ENCODE measurements around the gene ATXN1.
A peak's percentile ranks its signal among the peaks of the same experiment; 100 is the strongest.

ATXN1 gene

DNA sequence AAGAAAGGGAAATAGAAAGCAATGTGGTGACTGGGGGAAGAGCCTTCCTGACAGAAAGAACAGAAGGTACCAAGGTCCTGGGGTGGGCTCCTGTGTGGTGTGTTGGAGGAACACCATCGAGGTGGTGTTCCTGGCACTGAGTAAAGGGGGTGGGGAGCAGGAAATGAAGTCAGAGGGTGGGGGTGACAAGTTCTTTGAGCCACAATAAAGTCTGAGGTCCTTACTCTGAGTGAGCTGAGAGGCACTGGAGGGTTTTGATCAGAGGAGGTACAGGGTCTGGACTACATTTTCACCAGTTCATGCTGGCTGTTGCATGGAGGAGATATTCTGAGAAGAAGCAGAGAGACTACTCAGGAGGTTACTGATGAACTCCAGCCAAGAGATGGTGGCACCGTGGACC is 324.7 kb downstream of the ATXN1 start:
- TF ChIP-seq BACH2 (CRISPR knock-in tag; IDR thresholded peaks at IDR 0.05; ENCODE audit: borderline replicate concordance), result no peak
- no peak for TF ChIP-seq ESRRG (CRISPR knock-in tag; IDR thresholded peaks at IDR 0.05)
- TF ChIP-seq ZNF70 (CRISPR knock-in tag; IDR thresholded peaks at IDR 0.05), result no peak
- TF ChIP-seq, protein P1, sequence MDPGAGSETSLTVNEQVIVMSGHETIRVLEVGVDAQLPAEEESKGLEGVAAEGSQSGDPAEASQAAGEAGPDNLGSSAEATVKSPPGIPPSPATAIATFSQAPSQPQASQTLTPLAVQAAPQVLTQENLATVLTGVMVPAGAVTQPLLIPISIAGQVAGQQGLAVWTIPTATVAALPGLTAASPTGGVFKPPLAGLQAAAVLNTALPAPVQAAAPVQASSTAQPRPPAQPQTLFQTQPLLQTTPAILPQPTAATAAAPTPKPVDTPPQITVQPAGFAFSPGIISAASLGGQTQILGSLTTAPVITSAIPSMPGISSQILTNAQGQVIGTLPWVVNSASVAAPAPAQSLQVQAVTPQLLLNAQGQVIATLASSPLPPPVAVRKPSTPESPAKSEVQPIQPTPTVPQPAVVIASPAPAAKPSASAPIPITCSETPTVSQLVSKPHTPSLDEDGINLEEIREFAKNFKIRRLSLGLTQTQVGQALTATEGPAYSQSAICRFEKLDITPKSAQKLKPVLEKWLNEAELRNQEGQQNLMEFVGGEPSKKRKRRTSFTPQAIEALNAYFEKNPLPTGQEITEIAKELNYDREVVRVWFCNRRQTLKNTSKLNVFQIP (CRISPR knock-in tag; IDR thresholded peaks at IDR 0.05; ENCODE audit: borderline replicate concordance, low read depth), result no peak
- no peak for TF ChIP-seq TCF4 (CRISPR knock-in tag; IDR thresholded peaks at IDR 0.05; ENCODE audit: borderline replicate concordance)
- TF ChIP-seq ZFP3 (CRISPR knock-in tag; IDR thresholded peaks at IDR 0.05), result no peak
- no peak for TF ChIP-seq ZNF565 (CRISPR knock-in tag; conservative IDR thresholded peaks at IDR 0.05; ENCODE audit: low read depth)
- TF ChIP-seq, protein P2, sequence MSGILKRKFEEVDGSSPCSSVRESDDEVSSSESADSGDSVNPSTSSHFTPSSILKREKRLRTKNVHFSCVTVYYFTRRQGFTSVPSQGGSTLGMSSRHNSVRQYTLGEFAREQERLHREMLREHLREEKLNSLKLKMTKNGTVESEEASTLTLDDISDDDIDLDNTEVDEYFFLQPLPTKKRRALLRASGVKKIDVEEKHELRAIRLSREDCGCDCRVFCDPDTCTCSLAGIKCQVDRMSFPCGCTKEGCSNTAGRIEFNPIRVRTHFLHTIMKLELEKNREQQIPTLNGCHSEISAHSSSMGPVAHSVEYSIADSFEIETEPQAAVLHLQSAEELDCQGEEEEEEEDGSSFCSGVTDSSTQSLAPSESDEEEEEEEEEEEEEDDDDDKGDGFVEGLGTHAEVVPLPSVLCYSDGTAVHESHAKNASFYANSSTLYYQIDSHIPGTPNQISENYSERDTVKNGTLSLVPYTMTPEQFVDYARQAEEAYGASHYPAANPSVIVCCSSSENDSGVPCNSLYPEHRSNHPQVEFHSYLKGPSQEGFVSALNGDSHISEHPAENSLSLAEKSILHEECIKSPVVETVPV (CRISPR knock-in tag; IDR thresholded peaks at IDR 0.05), result no peak
- no peak for ATAC-seq

DNA sequence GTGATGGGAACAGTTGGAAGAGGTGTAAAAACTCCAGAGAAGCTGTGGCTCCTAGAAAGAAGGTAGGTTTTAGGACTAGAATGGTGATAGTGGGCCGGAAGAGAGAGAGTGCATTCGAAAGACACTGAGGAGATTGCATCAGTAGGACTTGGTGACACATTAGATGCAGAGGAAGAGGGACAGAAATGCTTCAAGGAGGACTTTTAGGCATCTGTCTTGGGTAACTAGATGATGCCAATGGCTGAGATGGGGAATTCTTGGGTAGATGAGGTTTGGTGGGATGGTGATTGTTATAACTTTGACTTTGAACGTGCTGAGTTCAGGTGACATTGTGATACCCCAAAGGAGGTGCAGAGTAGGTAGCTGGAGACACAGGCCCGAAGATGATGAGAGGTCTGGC is 326.4 kb downstream of the ATXN1 start:
- ATAC-seq, result no peak
- TF ChIP-seq PPARA (CRISPR knock-in tag; IDR thresholded peaks at IDR 0.05; ENCODE audit: borderline replicate concordance), result no peak
- TF ChIP-seq ARNTL (CRISPR knock-in tag; IDR thresholded peaks at IDR 0.05; ENCODE audit: borderline replicate concordance, low read depth), result no peak
- TF ChIP-seq ZNF8 (CRISPR knock-in tag; IDR thresholded peaks at IDR 0.05), result no peak
- no peak for TF ChIP-seq RARB (CRISPR knock-in tag; IDR thresholded peaks at IDR 0.05)
- no peak for TF ChIP-seq ZFP3 (CRISPR knock-in tag; IDR thresholded peaks at IDR 0.05)
- no peak for TF ChIP-seq SNAI2 (CRISPR knock-in tag; IDR thresholded peaks at IDR 0.05)
- no peak for TF ChIP-seq OSR1 (CRISPR knock-in tag; IDR thresholded peaks at IDR 0.05)
- TF ChIP-seq TCF4 (CRISPR knock-in tag; IDR thresholded peaks at IDR 0.05; ENCODE audit: borderline replicate concordance), result no peak

DNA sequence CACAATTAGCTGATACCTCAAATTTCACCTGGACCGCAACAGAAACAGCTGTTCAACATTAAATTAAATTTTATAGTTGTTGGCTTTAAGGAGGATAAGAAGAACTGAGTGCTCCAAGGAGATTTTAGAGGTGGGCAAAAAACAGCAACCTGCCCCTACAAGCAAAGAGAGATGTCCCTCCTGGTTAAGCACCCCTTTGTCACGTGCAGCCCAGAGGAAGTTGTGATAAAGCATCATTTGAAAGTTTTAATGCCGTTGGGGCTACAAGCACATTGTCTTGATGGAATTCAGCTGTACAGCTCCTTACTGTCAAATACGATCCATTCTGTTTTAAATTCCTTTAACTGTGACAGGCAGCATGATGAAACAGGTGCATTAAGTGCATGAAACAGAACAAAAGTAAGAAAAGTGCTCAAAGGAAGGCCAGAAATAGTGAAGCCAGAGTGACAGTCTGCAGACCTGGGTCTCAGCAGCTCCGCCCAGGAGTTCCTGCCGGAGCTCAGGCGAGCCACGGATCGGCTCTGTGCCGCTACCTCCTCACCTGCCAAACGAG is 327.8 kb downstream of the ATXN1 start:
- TF ChIP-seq PPARA (CRISPR knock-in tag; IDR thresholded peaks at IDR 0.05; ENCODE audit: borderline replicate concordance) (no peak), ESRRG (CRISPR knock-in tag; IDR thresholded peaks at IDR 0.05) (no peak), GLIS3 (CRISPR knock-in tag; IDR thresholded peaks at IDR 0.05) (no peak), ZFP3 (CRISPR knock-in tag; IDR thresholded peaks at IDR 0.05) (no peak), TOX (CRISPR knock-in tag; IDR thresholded peaks at IDR 0.05; ENCODE audit: borderline replicate concordance) (no peak), OSR1 (CRISPR knock-in tag; IDR thresholded peaks at IDR 0.05) (no peak)

DNA sequence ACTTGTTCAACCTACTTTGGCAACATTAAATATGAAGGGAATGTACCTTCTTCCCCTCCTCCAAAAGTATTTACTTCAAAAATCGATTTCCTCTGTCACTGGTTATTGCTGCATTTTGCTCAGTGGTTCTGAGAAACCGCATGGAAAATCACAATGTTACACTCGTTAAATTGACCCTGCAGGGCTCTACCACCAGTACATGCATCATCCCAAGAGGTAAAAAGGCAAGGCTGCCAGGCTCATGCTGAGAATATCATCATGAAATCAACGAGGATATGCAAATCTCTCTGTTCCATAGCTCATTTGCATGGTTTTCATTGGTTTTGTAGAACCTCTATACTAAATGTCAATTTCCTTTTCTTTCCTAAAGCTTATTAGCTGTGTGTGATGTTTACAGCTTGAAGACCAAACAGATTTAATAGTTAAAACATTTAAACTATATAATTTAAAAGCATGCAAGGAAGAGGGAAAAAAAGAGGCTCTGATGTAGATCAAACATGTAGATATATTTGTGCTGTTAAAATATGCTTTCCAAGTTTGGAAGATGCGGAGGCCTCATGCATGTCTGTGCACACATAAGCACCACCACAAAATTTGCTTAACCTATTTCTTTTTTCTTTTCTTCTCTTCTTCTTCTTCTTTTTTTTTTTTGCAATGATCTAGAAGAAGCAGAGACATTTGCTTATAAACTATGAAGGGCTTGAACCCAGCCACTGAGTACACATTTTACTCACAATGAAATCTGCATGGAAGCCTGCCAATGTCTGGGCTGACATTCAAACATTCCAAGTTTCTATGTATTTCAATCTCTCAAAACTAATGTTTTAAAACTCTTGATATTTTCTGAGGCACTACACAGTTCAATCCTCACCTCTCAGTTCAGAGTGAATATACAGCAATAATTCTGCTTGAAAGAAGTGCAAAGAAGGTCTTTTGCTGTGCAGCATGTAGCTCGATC is 328.9 kb downstream of the ATXN1 start:
- TF ChIP-seq BACH2 (CRISPR knock-in tag; IDR thresholded peaks at IDR 0.05; ENCODE audit: borderline replicate concordance), result no peak
- no peak for TF ChIP-seq CSDC2 (CRISPR knock-in tag; IDR thresholded peaks at IDR 0.05)
- TF ChIP-seq ZNF565 (CRISPR knock-in tag; conservative IDR thresholded peaks at IDR 0.05; ENCODE audit: low read depth), result no peak
- no peak for TF ChIP-seq TOX (CRISPR knock-in tag; IDR thresholded peaks at IDR 0.05; ENCODE audit: borderline replicate concordance)
- no peak for TF ChIP-seq GLIS3 (CRISPR knock-in tag; IDR thresholded peaks at IDR 0.05)
- TF ChIP-seq ARNTL (CRISPR knock-in tag; IDR thresholded peaks at IDR 0.05; ENCODE audit: borderline replicate concordance, low read depth), result no peak
- TF ChIP-seq ESRRG (CRISPR knock-in tag; IDR thresholded peaks at IDR 0.05), result no peak
- TF ChIP-seq TCF4 (CRISPR knock-in tag; IDR thresholded peaks at IDR 0.05; ENCODE audit: borderline replicate concordance), result no peak
- TF ChIP-seq, protein P1 (CRISPR knock-in tag; IDR thresholded peaks at IDR 0.05; ENCODE audit: borderline replicate concordance, low read depth), result no peak
- TF ChIP-seq OSR1 (CRISPR knock-in tag; IDR thresholded peaks at IDR 0.05), result no peak
- no peak for TF ChIP-seq ZFP3 (CRISPR knock-in tag; IDR thresholded peaks at IDR 0.05)
- no peak for TF ChIP-seq ZNF8 (CRISPR knock-in tag; IDR thresholded peaks at IDR 0.05)
- no peak for TF ChIP-seq ZNF70 (CRISPR knock-in tag; IDR thresholded peaks at IDR 0.05)
- TF ChIP-seq, protein P3, sequence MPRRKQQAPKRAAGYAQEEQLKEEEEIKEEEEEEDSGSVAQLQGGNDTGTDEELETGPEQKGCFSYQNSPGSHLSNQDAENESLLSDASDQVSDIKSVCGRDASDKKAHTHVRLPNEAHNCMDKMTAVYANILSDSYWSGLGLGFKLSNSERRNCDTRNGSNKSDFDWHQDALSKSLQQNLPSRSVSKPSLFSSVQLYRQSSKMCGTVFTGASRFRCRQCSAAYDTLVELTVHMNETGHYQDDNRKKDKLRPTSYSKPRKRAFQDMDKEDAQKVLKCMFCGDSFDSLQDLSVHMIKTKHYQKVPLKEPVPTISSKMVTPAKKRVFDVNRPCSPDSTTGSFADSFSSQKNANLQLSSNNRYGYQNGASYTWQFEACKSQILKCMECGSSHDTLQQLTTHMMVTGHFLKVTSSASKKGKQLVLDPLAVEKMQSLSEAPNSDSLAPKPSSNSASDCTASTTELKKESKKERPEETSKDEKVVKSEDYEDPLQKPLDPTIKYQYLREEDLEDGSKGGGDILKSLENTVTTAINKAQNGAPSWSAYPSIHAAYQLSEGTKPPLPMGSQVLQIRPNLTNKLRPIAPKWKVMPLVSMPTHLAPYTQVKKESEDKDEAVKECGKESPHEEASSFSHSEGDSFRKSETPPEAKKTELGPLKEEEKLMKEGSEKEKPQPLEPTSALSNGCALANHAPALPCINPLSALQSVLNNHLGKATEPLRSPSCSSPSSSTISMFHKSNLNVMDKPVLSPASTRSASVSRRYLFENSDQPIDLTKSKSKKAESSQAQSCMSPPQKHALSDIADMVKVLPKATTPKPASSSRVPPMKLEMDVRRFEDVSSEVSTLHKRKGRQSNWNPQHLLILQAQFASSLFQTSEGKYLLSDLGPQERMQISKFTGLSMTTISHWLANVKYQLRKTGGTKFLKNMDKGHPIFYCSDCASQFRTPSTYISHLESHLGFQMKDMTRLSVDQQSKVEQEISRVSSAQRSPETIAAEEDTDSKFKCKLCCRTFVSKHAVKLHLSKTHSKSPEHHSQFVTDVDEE (CRISPR knock-in tag; IDR thresholded peaks at IDR 0.05), result no peak
- TF ChIP-seq, protein P4, sequence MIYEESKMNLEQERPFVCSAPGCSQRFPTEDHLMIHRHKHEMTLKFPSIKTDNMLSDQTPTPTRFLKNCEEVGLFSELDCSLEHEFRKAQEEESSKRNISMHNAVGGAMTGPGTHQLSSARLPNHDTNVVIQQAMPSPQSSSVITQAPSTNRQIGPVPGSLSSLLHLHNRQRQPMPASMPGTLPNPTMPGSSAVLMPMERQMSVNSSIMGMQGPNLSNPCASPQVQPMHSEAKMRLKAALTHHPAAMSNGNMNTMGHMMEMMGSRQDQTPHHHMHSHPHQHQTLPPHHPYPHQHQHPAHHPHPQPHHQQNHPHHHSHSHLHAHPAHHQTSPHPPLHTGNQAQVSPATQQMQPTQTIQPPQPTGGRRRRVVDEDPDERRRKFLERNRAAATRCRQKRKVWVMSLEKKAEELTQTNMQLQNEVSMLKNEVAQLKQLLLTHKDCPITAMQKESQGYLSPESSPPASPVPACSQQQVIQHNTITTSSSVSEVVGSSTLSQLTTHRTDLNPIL (CRISPR knock-in tag; IDR thresholded peaks at IDR 0.05; ENCODE audit: low read depth), result no peak
- no peak for TF ChIP-seq ZC3H10 (CRISPR knock-in tag; IDR thresholded peaks at IDR 0.05)
- ATAC-seq, result peak; percentile 58

More for the DNA sequence above, 327.8 kb downstream of the ATXN1 start:
- ATAC-seq, result no peak
